BE2C (cell line): ENCODE data around the gene PGAP6.

Source experiments
- DNase-seq: peaks from one replicate; pipeline ENCODE4 v3.0.0-alpha.2; 2020
- H3K27me3 ChIP-seq: fragments of 250-450 bp; sonication (Bioruptor Pico); 2 replicates; pipeline ENCODE4 v1.5.1; 2020; ENCODE audit warnings: mild to moderate bottlenecking
- H3K36me3 ChIP-seq: fragments of 250-450 bp; sonication (Bioruptor Pico); 2 replicates; pipeline ENCODE4 v1.5.1; 2020; ENCODE audit warnings: mild to moderate bottlenecking
- H3K4me1 ChIP-seq: fragments of 250-450 bp; sonication (Bioruptor Pico); 2 replicates; pipeline ENCODE4 v1.5.1; 2020
- H3K4me3 ChIP-seq: 2 replicates; pipeline ENCODE4 v1.5.1; 2011; ENCODE audit warnings: low read depth, low read length
- H3K9me3 ChIP-seq: fragments of 250-450 bp; sonication (Bioruptor Pico); 2 replicates; pipeline ENCODE4 v1.5.1; 2020
- CTCF ChIP-seq: IDR thresholded peaks from 2 replicates; pipeline ENCODE4 v1.5.1; 2012; ENCODE audit warnings: mild to moderate bottlenecking, low read depth, low read length

Gene PGAP6

GRCh38 chr16:386641-387156 is 4.9 kb upstream of the PGAP6 start:
- no peaks in the 10 kb centered on the region for H3K27me3 ChIP-seq
- no peaks in the 10 kb centered on the region for H3K9me3 ChIP-seq
- no peaks in the 10 kb centered on the region for H3K36me3 ChIP-seq
- TF ChIP-seq CTCF, result no peak
- H3K4me1 ChIP-seq, result no peaks in the 10 kb centered on the region
- H3K4me3 ChIP-seq, result no peak overlapping the region
- no peak for DNase-seq

DNA sequence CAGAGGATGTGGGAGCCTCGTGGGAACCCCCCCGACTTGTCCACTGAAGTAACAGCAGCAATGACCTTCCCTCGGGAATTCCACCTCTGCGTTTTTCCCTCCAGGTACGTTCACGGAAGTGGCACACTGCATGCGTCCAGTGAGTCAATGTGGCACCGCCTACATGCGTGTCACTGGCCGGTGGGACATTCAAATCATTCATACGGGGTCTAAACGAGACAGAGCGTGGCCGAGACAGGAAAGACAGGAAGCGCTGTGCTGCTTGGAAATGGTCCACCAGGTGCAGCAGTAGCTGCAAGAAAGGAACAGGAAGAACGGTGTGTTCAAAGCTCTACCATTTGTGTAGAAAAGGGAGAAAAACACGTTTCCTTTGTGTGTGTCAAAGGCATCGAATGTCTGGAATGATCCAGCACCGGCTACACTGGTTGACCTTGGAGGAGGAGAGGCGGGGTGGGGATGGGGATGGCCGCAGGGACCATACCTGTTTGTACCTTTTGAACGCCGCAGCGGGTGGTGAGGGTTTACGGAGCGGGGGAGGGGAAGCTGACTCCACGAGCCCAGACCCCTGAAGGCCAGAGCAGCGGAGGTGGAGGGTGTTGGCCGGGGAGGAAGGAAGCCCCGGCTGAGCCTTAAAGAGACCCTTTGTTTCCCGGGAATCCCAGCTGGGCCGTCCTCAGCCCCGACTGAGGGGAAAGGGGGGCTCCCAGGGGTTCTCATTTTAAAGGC is 1.7 kb upstream of the PGAP6 start:
- H3K4me1 ChIP-seq, result no peaks in the 10 kb centered on the region

DNA sequence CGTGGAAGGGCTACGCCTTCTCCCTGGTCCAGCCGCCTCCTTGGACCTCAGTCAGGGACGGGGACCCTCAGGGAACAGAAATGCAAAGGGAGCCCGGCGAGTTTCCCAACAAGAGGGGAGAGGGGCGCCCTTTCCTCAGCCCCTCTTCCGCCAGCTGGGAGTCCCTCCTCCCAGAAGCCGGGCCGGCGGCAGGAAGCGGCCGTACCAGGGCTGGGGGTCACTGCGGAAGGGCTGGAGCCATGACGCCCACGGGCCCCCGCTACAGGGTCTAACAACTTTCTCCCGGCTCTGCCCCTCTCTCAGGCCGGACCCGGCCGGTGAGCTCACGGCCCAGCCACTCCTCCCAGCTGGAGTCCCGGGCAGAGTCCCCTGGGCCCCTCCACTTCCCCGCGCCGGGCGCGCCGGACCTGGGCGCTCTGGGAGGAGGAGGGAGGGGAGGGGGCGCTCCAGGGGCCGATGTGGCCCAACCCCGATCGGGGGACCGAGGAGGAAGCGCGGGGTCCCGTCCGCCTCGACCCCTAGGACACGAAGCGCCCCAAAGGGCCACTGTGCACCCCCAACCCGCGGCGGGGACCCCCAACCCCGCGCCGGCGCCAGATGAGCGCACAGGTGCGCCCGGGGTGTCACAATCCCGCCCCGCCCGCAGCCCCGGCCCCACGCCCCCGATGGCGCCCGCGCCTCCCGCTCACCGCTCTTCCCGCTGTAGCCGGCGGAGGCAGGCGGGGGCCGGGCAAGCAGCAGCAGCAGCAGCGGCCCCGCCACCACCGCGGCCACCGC is 578 bp downstream of the PGAP6 start:
- Histone ChIP-seq H3K4me1 (no peaks in the 10 kb centered on the region), H3K9me3 (no peaks in the 10 kb centered on the region), H3K27me3 (no peaks in the 10 kb centered on the region), H3K36me3 (no peaks in the 10 kb centered on the region; the same call in none of the 2 replicates), H3K4me3 (peak overlapping the region; percentile 68)
- peak; percentile 34 for DNase-seq
- TF ChIP-seq CTCF, result no peak

More for the DNA sequence above, 1.7 kb upstream of the PGAP6 start:
- H3K4me3 ChIP-seq, result no peak overlapping the region
- no peak for TF ChIP-seq CTCF
- no peaks in the 10 kb centered on the region for H3K27me3 ChIP-seq
- no peaks in the 10 kb centered on the region for H3K36me3 ChIP-seq
- no peaks in the 10 kb centered on the region for H3K9me3 ChIP-seq
- DNase-seq, result peak; percentile 12

DNA sequence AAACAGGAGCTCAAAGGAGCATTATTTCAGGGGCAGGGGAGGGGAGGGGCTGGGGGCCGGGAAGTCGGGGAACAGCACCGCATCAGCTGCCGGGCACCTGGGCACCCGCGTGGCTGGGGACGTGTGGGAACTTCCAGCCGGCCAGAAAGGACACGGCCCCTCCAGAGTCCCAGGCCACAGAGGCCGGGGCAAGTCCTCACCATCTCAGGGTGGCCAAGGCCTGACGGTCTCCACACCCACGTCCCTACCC is 1.1 kb downstream of the PGAP6 start:
- no peak for DNase-seq
- H3K4me1 ChIP-seq, result no peaks in the 10 kb centered on the region
- no peak for TF ChIP-seq CTCF

GRCh38 chr16:379961-380761 is 1.6 kb downstream of the PGAP6 start:
- Histone ChIP-seq H3K27me3 (no peaks in the 10 kb centered on the region), H3K4me3 (no peak overlapping the region), H3K4me1 (no peaks in the 10 kb centered on the region), H3K36me3 (no peaks in the 10 kb centered on the region; the same call in none of the 2 replicates), H3K9me3 (no peaks in the 10 kb centered on the region)
- no peak for DNase-seq
- TF ChIP-seq CTCF, result no peak

More for the DNA sequence above, 1.1 kb downstream of the PGAP6 start:
- Histone ChIP-seq H3K27me3 (no peaks in the 10 kb centered on the region), H3K4me3 (peak overlapping the region; percentile 68), H3K9me3 (no peaks in the 10 kb centered on the region), H3K36me3 (no peaks in the 10 kb centered on the region; the same call in none of the 2 replicates)
